Measurements from ENCODE around the gene NOXO1.

The NOXO1 gene

GRCh38 chr16:2009791-2010510 lies 28.7 kb upstream of the NOXO1 start, which contains the start of gene ZNF598:
ZNF598 (minus strand) TSS chr16:2009821.
- no peak for DNase-seq (ENCODE audit: low read depth)
- no peak for TF ChIP-seq CTCF (IDR thresholded peaks at IDR 0.05; ENCODE audit: low read depth, low read length, missing control alignments)
- peak within 1 kb of the TSS; percentile 83 for H3K4me3 ChIP-seq (ENCODE audit: low read depth, low read length)

- H3K4me3 ChIP-seq (ENCODE audit: low read depth, low read length): peak overlapping the region; percentile 83
- TF ChIP-seq CTCF (IDR thresholded peaks at IDR 0.05; ENCODE audit: low read depth, low read length, missing control alignments): no peak
- DNase-seq (ENCODE audit: low read depth): no peak
Observed at GRCh38 chr16:2009164-2009711, 28.0 kb upstream of the NOXO1 start.

- DNase-seq (ENCODE audit: low read depth): no peak
- TF ChIP-seq CTCF (IDR thresholded peaks at IDR 0.05; ENCODE audit: low read depth, low read length, missing control alignments): no peak
- peak overlapping the region; percentile 83 for H3K4me3 ChIP-seq (ENCODE audit: low read depth, low read length)
Observed at GRCh38 chr16:2008631-2009163, 27.4 kb upstream of the NOXO1 start.

GRCh38 chr16:2008009-2008526 lies 26.8 kb upstream of the NOXO1 start:
- no peak for DNase-seq (ENCODE audit: low read depth)

GRCh38 chr16:2007081-2007836 lies 26.0 kb upstream of the NOXO1 start:
- peak overlapping the region; percentile 83 for H3K4me3 ChIP-seq (ENCODE audit: low read depth, low read length)
- no peak for TF ChIP-seq CTCF (IDR thresholded peaks at IDR 0.05; ENCODE audit: low read depth, low read length, missing control alignments)
- DNase-seq (ENCODE audit: low read depth): no peak

More at GRCh38 chr16:2008009-2008526, 26.8 kb upstream of the NOXO1 start:
- TF ChIP-seq CTCF (IDR thresholded peaks at IDR 0.05; ENCODE audit: low read depth, low read length, missing control alignments): no peak
- peak overlapping the region; percentile 83 for H3K4me3 ChIP-seq (ENCODE audit: low read depth, low read length)

GRCh38 chr16:2006317-2006716 lies 25.0 kb upstream of the NOXO1 start:
- no peak for DNase-seq (ENCODE audit: low read depth)
- TF ChIP-seq CTCF (IDR thresholded peaks at IDR 0.05; ENCODE audit: low read depth, low read length, missing control alignments): no peak
- no peak overlapping the region for H3K4me3 ChIP-seq (ENCODE audit: low read depth, low read length)

Data from GM12864 (cell line).